ENCODE data around the gene EIF2S3.
"Not testable (repeated sequence)": the region's sequence is repeated elsewhere in the genome, so short reads cannot be mapped to it uniquely, and the experiment has no call there.

EIF2S3 gene

DNA sequence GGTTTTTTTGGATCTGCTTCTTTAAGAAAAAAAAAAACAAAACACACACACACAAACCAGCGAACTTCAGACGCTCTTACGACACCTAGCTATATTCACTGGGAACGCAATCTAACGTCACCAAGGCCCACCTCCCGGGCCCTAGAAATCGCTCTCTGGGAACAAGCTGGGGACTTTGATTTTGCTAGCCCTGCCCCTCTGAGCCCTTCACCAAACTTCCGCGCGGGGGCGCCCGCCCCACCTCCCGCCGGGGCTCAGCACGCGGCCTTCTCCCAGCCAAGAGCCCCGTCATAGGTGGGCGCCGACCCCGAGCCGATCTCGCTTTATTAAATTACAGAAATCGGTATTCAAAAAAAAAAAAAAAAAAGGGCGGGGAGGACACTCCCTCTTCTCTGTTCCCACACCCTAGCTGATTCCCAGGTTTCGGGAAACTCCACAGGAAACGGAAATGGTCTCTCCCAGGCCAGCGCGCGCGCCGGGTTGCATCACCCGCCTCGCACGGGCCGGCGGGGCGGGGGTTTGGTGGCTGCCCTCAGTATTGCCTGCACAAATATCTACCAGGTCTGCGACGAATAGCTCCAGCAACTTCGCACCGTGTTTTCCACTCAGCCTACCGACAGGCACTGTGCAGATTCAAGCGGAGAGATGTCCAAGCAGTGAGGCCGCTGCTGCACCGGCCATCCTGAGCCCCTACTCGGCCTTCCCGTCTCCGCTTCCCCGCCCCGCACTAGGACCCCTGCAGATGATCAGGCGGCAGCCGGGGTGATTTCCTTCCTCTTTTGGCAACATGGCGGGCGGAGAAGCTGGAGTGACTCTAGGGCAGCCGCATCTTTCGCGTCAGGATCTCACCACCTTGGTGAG, at the start of gene EIF2S3:
EIF2S3 (plus strand) TSS at position 775 of the 861 bp plus-strand sequence; CDS start at position 788, 13 bp downstream.
- DNase-seq: peak; percentile 83

DNA sequence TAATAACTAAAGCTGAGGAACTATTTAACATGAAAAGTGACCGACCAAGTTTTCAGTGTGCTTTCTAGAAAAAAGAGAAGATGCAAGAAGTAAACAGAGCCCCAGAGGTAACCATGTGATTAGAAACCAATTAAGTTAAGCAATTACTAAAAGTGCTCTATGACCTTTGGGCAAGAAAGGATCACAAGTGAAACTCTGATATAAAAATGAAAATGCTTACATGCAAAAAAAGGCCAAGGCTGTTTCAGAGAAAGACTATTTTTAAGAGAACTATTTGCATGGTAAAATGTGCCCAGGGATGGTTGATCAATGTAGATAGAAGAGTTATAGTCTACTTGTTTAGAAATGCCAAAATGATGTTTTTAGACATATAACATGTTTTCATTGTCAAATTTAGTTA, 49.7 kb upstream of the EIF2S3 start:
- DNase-seq: no peak

DNA sequence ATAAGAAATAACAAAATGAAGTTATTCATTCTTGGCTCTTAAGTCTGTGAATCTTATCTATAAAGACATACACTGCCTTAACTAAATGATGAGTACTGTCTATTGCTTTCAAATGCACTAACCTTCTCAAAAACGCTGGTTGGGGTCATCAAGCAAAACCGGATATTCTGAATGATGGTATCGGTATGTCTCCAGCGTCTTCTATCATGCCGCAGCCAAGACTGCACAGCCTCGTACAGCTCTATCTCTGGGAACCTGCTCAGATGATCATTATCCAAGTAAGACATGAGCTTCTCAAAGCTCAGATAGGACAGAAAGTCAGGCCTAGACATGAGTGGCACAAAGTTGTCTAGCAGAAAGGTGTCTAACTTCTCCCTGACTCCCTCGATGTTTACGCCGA, 48.9 kb upstream of the EIF2S3 start:
- DNase-seq: no peak

DNA sequence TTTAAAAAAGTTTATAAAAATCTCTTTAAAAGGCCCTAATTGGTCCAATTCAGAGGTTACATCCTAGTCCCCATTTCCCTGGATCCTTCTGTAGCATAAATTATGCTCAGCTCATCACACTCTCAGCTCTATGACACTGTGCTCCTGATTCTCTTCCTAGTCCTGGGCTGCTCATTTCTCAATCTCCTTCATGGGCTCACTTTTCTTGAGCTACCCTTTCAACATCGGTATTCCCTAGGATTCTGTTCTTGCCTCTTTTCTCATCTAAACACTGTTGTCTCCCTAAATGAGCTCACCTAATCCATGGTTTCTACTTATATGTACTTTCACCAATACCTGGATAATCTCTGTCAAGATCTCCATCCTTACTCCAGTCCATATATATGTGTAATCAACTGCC, 42.5 kb upstream of the EIF2S3 start:
- DNase-seq: no peak

DNA sequence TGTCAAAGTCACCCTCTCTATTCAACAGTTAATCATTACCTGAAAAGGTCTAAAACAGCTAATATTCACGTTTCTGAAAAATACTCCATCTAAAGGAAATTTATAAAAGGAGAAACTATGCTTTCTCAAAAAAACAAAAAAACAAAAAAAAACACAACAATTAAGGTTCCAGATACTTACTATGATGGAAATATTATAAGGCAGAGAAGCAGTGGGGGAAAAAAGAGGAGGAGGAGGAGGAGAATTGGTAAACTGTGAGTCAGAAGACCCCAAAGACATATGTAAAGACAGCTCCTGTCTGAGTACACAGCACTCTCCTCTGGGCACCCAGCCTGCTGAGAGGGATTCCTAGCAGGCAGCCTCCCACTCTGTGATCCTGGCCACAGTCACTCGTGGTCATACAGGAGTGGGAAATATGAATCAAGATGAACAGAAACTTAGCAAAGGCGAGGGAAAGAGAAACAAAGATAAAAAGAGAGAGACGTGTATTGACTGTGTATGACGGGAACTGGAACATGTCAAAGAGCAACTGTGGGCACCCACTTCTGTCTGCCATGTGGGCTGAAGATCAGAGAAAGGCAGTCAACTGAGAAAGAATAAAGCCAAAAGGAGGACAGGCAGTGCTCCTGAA, 40.3 kb upstream of the EIF2S3 start:
- DNase-seq: peak; percentile 44

DNA sequence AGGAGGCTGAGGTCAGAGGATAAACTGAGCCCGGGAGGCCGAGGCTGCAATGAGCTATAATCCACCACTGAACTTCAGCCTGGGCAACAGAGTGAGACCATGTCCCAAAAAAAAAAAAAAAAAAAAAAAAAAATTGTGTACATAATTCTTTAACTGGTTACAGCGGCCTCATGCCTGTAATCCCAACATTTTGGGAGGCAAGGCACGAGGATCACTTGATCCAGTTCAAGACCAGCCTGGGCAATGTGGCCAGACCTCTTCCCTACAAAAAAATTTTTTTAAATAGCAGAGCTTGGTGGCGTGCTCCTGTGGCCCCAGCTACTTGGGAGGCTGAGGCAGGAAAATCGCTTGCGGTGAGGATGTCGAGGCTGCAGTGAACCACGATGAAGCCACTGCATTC, 37.1 kb upstream of the EIF2S3 start:
- DNase-seq: no peak

DNA sequence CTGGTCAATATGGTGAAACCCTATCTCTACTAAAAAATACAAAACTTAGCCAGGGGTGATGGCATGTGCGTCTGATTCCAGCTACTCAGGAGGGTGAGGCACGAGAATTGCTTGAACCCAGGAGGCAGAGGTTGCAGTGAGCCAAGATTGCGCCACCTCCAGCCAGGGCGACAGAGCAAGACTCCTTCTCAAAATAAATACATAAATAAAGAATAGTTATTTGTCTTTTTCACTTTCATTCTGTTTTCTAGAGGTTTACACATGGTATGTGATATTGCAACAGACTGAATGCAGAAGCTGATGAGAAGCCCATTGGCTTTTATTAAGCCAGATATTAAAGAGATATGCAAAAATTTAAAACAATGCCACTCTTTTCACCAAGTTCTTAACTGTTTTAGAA, 35.9 kb upstream of the EIF2S3 start:
- no peak for DNase-seq

DNA sequence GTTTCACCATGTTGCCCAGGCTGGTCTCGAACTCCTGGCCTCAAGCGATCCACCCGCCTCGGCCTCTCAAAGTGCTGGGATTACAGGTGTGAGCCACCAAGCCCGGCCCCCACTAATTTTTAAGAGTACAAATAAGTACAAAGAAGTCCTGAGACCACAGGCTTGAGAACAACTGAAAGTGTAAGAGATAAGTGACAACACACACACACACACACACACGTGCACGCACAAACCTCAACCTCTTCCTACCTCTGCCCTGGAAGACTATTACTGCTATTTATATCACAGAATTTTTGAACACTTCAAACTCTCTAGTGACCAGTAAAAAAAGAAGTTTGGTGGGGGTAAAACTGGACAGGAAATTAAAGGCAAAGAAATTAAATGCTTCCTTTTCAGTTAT, 35.3 kb upstream of the EIF2S3 start:
- DNase-seq: no peak

DNA sequence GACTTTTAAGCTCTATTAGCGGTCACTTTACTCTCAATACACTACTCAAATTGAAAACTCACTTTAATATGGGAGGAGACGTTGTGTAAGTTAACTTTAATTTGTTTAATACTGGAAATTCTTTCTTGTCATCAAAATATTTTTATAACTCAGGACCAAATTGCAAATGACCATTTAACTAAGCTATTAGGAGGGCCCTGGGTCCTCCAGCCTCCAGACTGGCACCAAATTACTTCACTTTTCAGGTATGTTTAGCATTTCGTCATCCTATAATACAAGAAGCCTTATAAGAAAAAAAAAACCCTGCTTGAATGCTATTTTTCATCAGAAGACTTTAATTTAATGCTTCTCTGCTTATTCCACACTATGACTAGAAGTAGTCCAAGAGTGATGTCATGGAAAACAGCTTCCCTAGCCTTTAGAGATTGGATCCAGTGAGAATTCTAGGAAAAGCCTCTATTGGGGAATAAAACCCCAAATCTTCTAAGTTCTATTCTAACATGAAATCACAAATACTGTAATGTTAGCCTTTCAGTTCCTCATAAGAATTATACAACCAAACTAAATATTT, 34.4 kb upstream of the EIF2S3 start:
- no peak for DNase-seq

DNA sequence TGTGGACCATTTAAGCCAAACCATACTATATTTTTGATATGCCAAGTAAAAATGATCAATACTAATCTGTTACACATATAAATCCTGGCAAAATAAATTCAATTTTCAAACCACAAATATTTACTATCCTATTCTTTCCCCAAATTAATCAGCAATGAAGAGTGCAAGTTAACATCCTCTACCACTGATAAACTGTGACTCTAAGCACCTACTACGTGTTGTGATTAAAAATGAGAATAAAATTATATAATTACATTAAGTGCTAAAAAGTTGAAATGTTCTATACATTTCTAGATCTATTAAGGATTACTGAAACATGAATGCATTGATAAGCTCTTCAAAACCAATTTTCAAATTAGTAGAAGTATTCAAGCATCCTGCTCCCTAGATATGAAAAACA, 31.2 kb upstream of the EIF2S3 start:
- no peak for DNase-seq

DNA sequence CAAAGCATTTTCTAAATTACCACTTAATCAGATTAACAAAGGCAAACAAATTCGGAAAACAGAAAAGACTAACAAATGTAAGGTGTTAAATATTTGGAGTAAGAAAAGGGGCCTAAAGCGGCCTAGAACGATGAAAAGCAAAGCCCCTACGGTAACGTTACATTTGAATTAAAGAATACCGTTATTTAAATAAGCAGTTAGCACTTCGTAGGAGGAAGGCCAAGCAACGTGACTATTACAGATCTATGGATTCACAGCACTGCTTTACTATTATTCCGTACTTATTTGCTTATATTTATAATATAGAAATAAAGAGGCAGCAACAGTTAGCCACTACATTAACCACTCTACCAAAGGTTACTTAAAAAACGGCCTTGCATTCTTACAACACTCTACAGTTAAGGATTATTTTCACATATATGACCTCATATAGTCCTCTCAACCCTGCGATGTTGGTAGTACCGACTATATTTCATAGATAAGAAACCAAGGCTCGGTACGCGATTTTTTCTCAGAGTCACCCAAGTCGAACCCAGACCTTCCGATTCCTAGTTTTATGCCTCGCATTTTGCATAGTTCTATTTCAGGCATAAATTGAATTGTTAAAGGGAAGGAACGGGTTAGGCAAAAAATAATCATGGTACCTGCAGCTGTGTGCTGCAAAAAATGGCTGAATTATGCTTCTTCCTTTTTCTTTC, 30.6 kb upstream of the EIF2S3 start:
- no peak for DNase-seq

DNA sequence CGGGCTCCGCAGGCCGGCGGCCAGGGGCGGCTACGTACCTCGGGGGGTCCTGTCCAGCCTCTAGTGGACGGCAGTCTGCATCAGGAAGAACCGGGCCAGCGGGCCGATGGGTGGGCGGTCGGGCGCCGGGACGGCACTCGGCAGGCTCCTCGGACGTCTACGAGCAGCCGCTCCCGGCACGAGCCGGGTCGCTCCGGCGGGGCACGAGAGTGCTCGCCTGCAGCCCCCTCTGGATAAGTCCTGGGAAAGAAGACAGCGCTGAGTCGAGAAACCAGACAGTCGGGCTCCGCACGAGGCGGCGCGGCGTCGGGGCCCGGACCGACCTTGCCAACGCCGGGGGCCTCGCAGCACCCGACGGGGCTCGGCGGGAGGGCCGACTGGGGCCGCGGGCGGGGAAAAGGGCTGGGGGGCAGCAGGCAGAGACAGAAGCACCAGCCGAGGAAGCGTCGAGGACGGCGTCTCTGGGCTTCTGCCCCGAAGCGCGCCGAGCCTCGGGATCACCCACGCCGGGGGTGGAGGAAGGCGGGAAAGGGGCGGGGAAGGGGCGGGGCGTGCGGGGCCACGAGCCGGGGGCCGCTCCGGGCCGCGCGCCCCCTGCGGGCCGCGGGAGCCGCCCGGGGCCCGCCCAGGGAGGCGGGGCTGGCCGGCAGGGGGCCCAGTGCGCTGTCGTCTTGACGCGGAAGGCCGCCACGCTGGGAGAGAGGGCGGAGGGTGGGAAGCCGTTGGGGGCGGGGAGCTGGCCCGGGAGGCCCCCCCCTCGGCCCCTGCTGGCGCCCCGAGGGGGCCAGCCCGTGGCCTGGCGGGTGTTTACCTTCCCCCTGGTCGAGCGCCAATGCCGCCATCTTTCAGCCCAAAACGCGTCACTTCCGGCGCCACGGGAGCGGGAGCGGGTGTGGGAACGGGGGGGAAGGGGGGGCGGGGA, 29.7 kb upstream of the EIF2S3 start:
- peak; percentile 74 for DNase-seq

DNA sequence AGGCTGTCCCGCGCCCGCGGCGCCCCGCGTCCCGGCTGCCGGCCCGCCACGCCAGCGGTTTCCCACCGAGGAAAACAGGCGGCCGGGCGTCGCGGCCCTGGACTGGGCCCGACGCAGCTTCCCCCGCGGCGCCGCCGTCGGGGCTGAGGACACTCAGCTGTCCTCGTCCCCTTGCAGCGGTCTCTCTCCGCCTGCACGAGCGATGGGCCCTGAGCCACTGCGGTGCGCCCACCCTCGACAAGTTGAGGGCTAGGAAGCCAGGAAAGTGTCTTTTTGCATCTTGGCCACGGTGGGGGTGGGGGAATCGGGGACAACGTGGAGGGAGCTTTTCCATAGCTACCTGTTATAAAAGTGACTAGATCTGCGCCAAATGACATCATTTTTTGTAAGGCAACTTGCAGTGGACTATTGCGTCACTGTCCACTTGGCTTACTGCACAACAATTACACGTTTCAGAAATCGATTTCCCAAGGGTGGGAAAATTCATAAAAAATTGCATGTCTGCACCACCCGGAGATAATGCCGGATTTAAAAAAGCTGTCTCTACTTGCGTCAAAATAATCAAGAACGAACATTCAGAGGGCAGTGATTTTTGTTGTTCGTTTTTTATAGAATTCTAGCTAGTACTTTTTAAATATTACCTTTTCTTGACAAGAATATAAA, 28.9 kb upstream of the EIF2S3 start:
- peak; percentile 6 for DNase-seq

DNA sequence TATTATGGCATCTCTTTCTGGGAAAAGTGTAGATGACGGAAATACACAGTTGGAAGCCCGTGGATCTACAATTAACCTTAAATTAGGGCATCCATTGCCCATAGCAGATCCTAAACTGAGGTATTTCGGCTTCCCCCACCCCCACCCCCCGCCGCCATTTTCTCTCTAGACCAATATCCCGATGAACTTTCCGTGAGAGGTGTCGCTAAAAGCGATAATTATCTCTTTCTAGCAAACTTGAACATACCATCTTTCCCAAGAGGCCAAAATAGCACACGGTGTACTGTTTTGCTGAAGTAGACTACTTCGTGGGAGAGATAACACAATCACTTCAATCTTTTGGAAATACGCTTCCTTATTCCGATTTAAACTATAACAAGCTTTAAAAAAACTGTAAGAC, 28.3 kb upstream of the EIF2S3 start:
- no peak for DNase-seq

DNA sequence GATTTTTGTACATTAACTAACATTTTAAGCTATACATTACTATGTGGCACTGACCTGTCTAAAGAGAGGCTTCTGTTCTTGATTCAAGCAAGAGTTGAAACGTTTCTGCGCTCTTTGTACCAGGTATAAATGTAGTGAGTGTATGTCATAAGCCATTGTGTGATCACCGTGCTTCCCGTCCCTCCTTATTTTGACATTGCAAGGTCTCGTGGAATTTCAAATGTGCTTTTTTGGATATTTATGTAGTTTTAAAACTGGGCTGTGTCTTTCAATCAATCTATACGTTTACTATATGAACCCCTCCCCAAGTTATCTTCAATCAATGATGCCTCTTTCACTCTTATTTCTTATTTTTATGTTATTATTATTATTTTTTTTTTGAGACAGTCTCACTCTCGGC, 27.7 kb upstream of the EIF2S3 start, which contains the start of gene KLHL15:
KLHL15 (minus strand) TSS at position 101 of the 400 bp plus-strand sequence. CDS start 20,493 bp downstream, outside the sequence.
- DNase-seq: no peak

DNA sequence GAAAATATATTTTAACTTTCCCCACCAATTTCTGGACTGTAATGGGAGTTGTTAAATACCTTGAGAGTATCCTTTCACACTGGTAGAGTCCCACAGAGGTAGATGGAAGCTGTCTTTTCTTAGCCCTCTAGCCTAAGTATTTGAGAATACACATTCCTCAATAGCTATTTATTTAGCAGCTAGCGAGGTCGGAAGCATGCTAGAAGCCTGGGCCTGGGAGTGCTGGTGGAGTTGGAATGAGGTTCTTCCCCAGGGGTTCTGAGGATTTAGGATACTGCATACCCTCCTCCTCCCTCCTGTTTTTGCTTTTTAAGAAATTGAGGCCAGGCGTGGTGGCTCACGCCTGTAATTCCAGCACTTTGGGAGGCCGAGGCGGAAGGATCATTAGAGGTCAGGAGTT, 26.8 kb upstream of the EIF2S3 start:
- DNase-seq: no peak

DNA sequence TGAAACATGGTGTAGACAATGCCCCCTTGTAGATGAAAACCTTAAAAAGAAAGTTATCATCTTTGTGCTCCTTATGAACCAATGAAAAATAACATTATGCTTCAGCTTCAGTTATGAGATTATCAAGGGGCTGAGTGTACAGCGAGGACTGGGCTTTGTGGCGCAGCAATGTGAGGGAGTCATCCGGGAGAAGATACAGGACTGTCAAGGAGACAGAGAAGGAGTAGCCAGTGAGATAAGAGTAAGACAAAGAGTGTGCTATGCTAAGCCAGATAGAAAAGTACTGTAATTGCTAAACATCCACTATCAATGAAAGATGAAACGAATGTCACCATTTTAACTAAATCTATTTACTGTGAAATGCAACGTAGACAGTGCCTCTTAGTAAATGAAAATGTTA, 24.2 kb upstream of the EIF2S3 start:
- no peak for DNase-seq

DNA sequence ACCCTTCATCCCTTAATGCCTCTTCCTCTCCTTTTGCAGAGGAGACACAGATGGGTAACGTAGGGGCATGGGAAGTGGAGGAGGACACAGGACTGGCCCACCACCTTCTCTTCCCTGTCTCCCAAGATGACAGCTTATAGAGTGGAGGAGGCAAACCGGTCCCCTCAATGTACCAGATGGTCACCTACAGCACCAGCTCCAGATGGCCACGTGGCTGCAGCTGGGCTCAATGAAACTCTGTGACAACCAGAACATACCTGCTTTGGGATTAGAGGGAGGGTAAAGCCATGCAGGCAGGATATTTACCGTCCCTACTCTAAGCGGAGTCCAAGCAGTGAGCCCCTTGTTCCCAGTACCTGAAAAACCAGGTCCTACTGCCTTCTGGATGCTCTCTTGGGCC, 20.3 kb upstream of the EIF2S3 start:
- no peak for DNase-seq

DNA sequence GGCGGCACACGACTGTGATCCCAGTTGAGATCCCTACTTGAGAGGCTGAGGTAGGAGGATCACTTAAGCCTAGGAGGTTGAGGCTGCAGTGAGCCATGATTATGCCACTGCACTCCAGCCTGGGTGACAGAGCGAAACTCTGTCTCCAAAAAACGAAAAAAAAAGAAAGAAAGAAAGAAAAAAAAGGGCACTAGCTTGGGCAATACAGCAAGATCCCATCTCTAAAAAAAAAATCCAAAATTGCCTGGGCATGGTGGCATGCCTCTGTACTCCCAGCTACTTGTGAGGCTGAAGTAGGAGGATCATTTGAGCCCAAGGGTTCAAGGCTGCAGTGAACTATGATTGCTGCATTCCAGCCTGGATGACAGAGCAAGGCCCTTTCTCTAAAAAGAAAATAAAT, 17.0 kb upstream of the EIF2S3 start:
- no peak for DNase-seq

DNA sequence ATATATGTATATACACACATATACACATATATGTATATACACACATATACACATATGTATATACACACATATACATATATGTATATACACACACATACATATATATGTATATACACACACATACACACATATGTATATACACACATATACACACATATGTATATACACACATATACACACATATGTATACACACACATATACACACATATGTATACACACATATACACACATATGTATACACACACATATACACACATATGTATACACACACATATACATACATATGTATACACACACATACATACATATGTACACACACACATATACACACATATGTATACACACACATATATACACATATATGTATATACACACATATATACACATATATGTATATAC, 8.7 kb upstream of the EIF2S3 start:
- DNase-seq: not testable (repeated sequence)

DNA sequence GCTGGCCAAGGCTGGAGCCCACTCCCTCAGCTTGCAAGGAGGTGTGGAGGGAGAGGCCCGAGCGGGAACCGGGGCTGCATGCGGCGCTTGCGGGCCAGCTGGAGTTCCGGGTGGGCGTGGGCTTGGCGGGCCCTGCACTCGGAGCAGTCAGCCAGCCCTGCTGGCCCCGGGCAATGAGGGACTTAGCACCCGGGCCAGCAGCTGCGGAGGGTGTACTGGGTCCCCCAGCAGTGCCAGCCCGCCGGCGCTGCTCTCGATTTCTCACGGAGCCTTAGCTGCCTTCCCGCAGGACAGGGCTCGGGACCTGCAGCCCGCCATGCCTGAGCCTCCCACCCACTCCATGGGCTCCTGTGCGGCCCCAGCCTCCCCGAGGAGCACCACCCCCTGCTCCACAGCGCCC, 5.1 kb upstream of the EIF2S3 start:
- DNase-seq: not testable (repeated sequence)
